ENCODE measurements around the gene PPP1R14C. TPM values are rescaled to one million over a fixed set of nuclear protein-coding genes. Genes with fewer than 3 reads are reported as not detected.

The PPP1R14C gene
- total RNA-seq, 1 donor from 2014 or later, result 0.26 TPM

DNA sequence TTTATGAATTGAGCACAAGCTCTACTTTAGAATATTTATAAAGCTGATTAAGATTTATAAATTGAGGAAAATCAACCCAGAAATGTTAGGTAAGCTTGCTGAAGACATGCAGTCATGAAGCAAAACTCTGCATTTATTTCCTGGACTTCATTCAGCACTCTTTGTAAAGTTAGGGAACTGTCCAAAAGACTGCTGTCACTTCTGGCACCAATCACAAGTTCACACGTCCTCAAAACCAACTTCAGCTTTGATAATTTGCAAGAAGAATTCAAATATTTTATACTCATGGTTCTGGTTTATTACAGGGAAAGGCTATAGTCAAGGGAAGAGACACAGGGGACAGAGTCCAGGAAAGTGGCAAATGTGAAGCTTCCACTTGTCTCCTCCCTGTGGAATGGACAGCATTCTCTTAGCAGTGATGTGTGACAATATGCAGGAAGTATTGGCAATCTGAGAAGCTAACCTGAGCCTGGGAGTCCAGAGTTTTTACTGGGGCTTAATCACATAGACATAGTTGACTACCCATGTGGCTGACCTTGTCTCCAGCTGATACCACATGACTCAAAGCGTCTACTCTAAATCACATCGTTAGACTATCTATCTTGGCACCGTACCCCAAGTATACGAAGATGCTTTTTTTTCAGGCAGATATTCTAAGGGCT is 85.4 kb downstream of the PPP1R14C start:
- Mint-ChIP-seq H3K4me1 (peaks cover 14% of the 10 kb centered on the region), H3K27ac (no peak overlapping the region), H3K4me3 (no peak overlapping the region), H3K27me3 (ENCODE audit: insufficient read depth, low read depth) (no peaks in the 10 kb centered on the region), H3K9me3 (peaks cover 14% of the 10 kb centered on the region), H3K36me3 (no peaks in the 10 kb centered on the region)
- H2AFZ ChIP-seq (replicated peaks), result no peak overlapping the region
- no peak for TF ChIP-seq EZH2 (IDR thresholded peaks at IDR 0.05)
- no peak for TF ChIP-seq EZH2phosphoT487 (IDR thresholded peaks at IDR 0.05)
- TF ChIP-seq, protein P1, sequence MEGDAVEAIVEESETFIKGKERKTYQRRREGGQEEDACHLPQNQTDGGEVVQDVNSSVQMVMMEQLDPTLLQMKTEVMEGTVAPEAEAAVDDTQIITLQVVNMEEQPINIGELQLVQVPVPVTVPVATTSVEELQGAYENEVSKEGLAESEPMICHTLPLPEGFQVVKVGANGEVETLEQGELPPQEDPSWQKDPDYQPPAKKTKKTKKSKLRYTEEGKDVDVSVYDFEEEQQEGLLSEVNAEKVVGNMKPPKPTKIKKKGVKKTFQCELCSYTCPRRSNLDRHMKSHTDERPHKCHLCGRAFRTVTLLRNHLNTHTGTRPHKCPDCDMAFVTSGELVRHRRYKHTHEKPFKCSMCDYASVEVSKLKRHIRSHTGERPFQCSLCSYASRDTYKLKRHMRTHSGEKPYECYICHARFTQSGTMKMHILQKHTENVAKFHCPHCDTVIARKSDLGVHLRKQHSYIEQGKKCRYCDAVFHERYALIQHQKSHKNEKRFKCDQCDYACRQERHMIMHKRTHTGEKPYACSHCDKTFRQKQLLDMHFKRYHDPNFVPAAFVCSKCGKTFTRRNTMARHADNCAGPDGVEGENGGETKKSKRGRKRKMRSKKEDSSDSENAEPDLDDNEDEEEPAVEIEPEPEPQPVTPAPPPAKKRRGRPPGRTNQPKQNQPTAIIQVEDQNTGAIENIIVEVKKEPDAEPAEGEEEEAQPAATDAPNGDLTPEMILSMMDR (IDR thresholded peaks at IDR 0.05), result no peak
- H3K27me3 ChIP-seq, result no peaks in the 10 kb centered on the region
- no peak overlapping the region for H3K9ac ChIP-seq
- no peak overlapping the region for H3K4me2 ChIP-seq
- no peaks in the 10 kb centered on the region for H3K9me3 ChIP-seq (ENCODE audit: low read depth)
- no peaks in the 10 kb centered on the region for H4K20me1 ChIP-seq (ENCODE audit: low read depth)
- no peak overlapping the region for H3K27ac ChIP-seq
- no peaks in the 10 kb centered on the region for H3K79me2 ChIP-seq (ENCODE audit: low read depth)
- DNase-seq (ENCODE audit: low spot score), result no peak
- no peak overlapping the region for H3K4me3 ChIP-seq
- H3K36me3 ChIP-seq, result no peaks in the 10 kb centered on the region
- H3F3A ChIP-seq (ENCODE audit: low read depth), result no peaks in the 10 kb centered on the region
- no peaks in the 10 kb centered on the region for H3K4me1 ChIP-seq

DNA sequence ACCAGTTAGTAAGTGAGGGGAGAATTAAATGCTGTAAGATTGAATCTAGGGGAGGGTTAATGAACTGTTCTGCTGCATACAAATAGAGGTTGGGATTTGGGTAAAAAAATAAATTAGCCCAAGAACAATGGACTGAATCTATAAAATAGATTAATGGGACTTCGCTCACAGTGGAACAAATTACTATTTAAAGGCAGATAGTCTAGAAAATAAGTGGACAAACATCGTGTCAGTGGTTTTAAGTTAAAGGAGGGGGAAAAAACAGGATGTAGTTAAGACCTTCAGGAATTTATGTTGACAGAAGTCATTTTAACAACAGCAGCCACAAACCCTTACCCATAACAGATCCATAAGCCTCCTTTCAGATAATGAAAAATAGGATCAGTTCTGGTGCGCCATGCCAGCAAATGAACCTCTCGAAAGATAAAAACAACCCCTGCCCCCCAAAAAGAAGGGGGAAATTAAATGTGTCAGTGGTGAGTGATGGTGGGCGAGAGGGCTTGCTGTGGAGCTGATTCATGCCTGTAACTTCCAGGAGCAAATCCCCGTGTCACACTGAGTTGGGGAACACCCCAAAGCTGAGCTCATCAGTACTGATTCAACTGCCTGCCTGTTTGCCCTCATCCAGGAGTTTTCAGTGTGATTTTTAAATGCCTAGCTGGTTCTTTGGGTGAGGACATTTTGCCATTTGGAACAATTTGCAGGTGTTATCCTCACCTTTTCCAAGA is 86.8 kb downstream of the PPP1R14C start:
- no peak overlapping the region for H3K27ac Mint-ChIP-seq
- H3K4me2 ChIP-seq, result no peak overlapping the region
- H3K9ac ChIP-seq, result no peak overlapping the region

DNA sequence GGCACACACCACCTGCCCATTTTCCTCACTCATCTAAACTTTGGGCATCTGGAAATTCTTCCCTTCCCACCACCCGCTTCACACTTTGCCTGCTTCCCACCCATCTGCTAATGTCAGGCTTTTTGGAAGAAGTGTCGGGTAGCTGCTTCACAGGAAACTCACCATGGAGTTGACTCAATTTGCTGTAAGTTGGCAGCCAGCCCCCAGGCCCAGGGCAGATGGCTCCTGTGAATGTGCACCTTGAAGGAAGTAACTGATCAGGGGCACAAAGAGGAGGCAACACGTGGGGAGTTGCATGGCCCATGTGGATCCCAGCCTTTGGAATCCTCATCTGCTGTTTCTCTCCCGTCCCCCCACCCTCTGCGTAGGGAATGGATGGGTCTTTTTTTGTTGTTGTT is 87.3 kb downstream of the PPP1R14C start:
- Histone ChIP-seq H3K9ac (no peak overlapping the region), H3K27me3 (no peaks in the 10 kb centered on the region), H3K4me2 (no peak overlapping the region), H3K9me3 (ENCODE audit: low read depth) (no peaks in the 10 kb centered on the region), H2AFZ (replicated peaks) (no peak overlapping the region), H3K27ac (no peak overlapping the region), H4K20me1 (ENCODE audit: low read depth) (no peaks in the 10 kb centered on the region), H3K4me3 (no peak overlapping the region), H3K36me3 (no peaks in the 10 kb centered on the region), H3K79me2 (ENCODE audit: low read depth) (no peaks in the 10 kb centered on the region), H3K4me1 (no peaks in the 10 kb centered on the region), H3F3A (ENCODE audit: low read depth) (no peaks in the 10 kb centered on the region)
- no peaks in the 10 kb centered on the region for H3K36me3 Mint-ChIP-seq
- no peaks in the 10 kb centered on the region for H3K27me3 Mint-ChIP-seq (ENCODE audit: insufficient read depth, low read depth)
- TF ChIP-seq EZH2phosphoT487 (IDR thresholded peaks at IDR 0.05), result no peak
- TF ChIP-seq, protein P1 (IDR thresholded peaks at IDR 0.05), result no peak
- TF ChIP-seq EZH2 (IDR thresholded peaks at IDR 0.05), result no peak
- peaks cover 8% of the 10 kb centered on the region for H3K9me3 Mint-ChIP-seq
- no peak overlapping the region for H3K4me3 Mint-ChIP-seq
- H3K4me1 Mint-ChIP-seq, result peaks cover 14% of the 10 kb centered on the region
- H3K27ac Mint-ChIP-seq, result no peak overlapping the region
- DNase-seq (ENCODE audit: low spot score), result no peak

More for the DNA sequence above, 86.8 kb downstream of the PPP1R14C start:
- H3F3A ChIP-seq (ENCODE audit: low read depth), result no peaks in the 10 kb centered on the region
- H3K27ac ChIP-seq, result no peak overlapping the region
- no peaks in the 10 kb centered on the region for H3K79me2 ChIP-seq (ENCODE audit: low read depth)
- no peak overlapping the region for H2AFZ ChIP-seq (replicated peaks)
- no peaks in the 10 kb centered on the region for H3K9me3 ChIP-seq (ENCODE audit: low read depth)
- Mint-ChIP-seq H3K4me1 (peaks cover 14% of the 10 kb centered on the region), H3K36me3 (no peaks in the 10 kb centered on the region), H3K4me3 (no peak overlapping the region), H3K27me3 (ENCODE audit: insufficient read depth, low read depth) (no peaks in the 10 kb centered on the region), H3K9me3 (peaks cover 8% of the 10 kb centered on the region)
- H3K4me1 ChIP-seq, result no peaks in the 10 kb centered on the region
- no peaks in the 10 kb centered on the region for H4K20me1 ChIP-seq (ENCODE audit: low read depth)
- H3K36me3 ChIP-seq, result no peaks in the 10 kb centered on the region
- DNase-seq (ENCODE audit: low spot score), result no peak
- no peak overlapping the region for H3K4me3 ChIP-seq
- TF ChIP-seq, protein P1 (IDR thresholded peaks at IDR 0.05), result no peak
- TF ChIP-seq EZH2phosphoT487 (IDR thresholded peaks at IDR 0.05), result no peak
- TF ChIP-seq EZH2 (IDR thresholded peaks at IDR 0.05), result no peak
- H3K27me3 ChIP-seq, result no peaks in the 10 kb centered on the region

Data from neural progenitor cell (in vitro differentiated cells).